ENCODE measurements around the gene SH3BP1. TPM values are rescaled to one million over a fixed set of nuclear protein-coding genes. Genes with fewer than 3 reads are reported as not detected.

Gene SH3BP1
- total and polyA plus RNA-seq, 12 donors, result 0.50 to 9.3 (median 2.0) TPM

DNA sequence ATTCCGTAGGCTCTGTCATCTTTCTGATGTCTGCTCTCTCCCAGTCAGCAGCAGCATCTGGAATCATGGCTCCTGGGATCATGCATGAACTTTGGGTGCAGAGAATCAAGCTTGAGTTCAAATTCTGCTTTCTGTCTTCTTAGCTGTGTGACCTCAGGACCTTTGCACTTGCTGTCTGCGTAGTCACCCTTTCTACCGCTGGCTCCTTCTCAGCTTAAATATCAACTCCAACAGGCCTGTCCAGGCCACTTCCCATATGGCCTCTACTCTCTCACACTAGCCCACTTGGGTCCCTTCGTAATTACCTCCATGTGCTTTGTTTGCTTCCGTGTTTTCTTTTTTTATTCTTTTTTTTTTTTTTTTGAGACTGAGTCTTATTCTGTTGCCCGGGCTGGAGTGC, 35.4 kb upstream of the SH3BP1 start:
- H3K27ac ChIP-seq, result no peak overlapping the region
- DNase-seq (no peak), ATAC-seq (no peak)
- TF ChIP-seq, protein P1, sequence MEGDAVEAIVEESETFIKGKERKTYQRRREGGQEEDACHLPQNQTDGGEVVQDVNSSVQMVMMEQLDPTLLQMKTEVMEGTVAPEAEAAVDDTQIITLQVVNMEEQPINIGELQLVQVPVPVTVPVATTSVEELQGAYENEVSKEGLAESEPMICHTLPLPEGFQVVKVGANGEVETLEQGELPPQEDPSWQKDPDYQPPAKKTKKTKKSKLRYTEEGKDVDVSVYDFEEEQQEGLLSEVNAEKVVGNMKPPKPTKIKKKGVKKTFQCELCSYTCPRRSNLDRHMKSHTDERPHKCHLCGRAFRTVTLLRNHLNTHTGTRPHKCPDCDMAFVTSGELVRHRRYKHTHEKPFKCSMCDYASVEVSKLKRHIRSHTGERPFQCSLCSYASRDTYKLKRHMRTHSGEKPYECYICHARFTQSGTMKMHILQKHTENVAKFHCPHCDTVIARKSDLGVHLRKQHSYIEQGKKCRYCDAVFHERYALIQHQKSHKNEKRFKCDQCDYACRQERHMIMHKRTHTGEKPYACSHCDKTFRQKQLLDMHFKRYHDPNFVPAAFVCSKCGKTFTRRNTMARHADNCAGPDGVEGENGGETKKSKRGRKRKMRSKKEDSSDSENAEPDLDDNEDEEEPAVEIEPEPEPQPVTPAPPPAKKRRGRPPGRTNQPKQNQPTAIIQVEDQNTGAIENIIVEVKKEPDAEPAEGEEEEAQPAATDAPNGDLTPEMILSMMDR (IDR thresholded peaks at IDR 0.05), result no peak
- peaks cover 0 to 9% (median 0%) of the 10 kb centered on the region in 7 donors for H3K27me3 ChIP-seq
- peaks cover 2 to 19% (median 14%) of the 10 kb centered on the region in 9 donors for H3K4me1 ChIP-seq
- H3K4me3 ChIP-seq, result no peak overlapping the region
- WGBS, 2 donors, result 91 to 93% methylated on average over 6 of the region's 6 CpGs
- no peaks in the 10 kb centered on the region for H3K9me3 ChIP-seq
- intact Hi-C loops (cut with DNase I), result no loop called here
- no peaks in the 10 kb centered on the region for H3K36me3 ChIP-seq

DNA sequence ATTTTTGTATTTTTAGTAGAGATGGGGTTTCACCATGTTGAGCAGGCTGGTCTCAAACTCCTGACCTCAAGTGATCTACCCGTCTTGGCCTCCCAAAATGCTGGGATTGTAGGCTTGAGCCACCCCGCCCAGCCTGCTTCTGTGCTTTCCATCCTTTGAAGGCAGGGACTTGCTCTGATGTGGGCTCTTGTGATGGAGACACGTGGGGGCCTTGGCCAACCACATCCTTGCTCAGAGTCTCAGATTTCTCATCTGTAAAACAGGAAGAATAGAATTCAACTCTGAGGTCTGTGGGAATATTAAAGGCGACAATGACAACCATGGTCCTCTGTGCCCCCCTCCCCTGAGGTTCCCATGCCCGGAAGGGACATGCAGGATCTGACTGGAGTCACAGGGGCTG, 34.6 kb upstream of the SH3BP1 start:
- H3K4me1 ChIP-seq, result peaks cover 7 to 24% (median 20%) of the 10 kb centered on the region in 9 donors
- H3K27ac ChIP-seq, result no peak overlapping the region
- H3K27me3 ChIP-seq, result peaks cover 0 to 9% (median 0%) of the 10 kb centered on the region in 7 donors
- no peak overlapping the region for H3K4me3 ChIP-seq
- 60 to 63% methylated on average over 5 of the region's 5 CpGs for WGBS, 2 donors
- no peak for ATAC-seq
- H3K36me3 ChIP-seq, result no peaks in the 10 kb centered on the region
- TF ChIP-seq, protein P1 (IDR thresholded peaks at IDR 0.05), result no peak
- no peaks in the 10 kb centered on the region for H3K9me3 ChIP-seq
- intact Hi-C loops (cut with DNase I), result no loop called here
- DNase-seq, result no peak

DNA sequence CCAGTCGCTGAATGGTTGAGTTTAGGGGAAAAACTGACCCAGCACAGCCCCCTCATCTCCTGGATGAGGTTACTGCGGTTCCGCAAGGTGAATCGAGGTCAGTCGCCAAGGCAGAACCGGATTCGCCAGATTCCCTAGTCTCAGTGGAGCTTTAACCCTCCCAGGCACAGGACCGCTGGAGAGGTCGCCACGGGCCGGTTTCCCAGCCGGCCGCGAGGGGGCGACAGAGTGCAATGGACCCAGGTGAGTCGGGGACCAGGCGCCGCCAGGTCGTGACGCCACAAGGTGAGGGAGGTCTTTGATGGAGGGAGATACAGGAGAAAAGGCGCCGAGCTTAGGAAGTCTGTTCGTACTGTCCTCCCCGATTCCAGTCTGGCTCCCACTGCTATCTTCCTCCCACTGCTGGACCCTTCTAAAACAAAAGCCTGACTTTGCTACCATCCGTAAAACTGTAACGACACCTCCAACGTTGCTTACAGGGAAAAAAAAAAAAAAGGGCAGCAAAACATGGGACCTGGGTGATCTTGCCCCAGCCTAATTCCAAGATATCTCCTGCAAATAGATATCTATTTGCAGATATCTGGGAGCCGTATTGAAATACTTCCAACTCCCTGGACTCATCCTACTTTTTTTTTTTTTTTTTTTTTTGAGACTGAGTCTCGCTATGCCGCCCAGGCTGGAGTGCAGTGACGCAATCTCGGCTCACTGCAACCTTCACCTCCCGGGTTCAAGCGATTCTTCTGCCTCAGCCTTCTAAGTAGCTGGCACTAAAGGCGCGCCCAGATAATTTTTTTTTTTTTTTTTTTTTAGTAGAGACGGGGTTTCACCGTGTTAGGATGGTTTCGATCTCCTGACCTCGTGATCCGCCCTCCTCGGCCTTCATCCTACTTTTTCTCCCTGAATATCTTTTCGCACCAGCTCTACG, 32.2 kb upstream of the SH3BP1 start:
- Histone ChIP-seq H3K27me3 (peaks cover 0 to 4% (median 0%) of the 10 kb centered on the region in 7 donors), H3K9me3 (no peaks in the 10 kb centered on the region), H3K27ac (peak overlapping the region; percentile 76 to 98 (median 95)), H3K4me1 (peaks cover 7 to 42% (median 36%) of the 10 kb centered on the region in 9 donors), H3K4me3 (peak overlapping the region in 8 of 10 donors; percentile 61 to 97 (median 84)), H3K36me3 (no peaks in the 10 kb centered on the region)
- intact Hi-C loops (cut with DNase I), result no loop called here
- TF ChIP-seq, protein P1 (IDR thresholded peaks at IDR 0.05), result peak; percentile 84 to 99 (median 97)
- WGBS, 2 donors, result 4% methylated on average over 43 to 44 of the region's 44 CpGs
- DNase-seq, result peak; percentile 78 to 84
- ATAC-seq, result peak in 6 of 8 donors; percentile 9 to 41 (median 32)

GRCh38 chr22:37607935-37608476, 31.5 kb upstream of the SH3BP1 start:
- Histone ChIP-seq H3K4me1 (peaks cover 7 to 44% (median 36%) of the 10 kb centered on the region in 9 donors), H3K27me3 (peaks cover 0 to 1% (median 0%) of the 10 kb centered on the region in 7 donors), H3K4me3 (peak overlapping the region; percentile 61 to 97 (median 84)), H3K36me3 (no peaks in the 10 kb centered on the region), H3K9me3 (no peaks in the 10 kb centered on the region), H3K27ac (peak overlapping the region; percentile 76 to 98 (median 95))
- DNase-seq (no peak), ATAC-seq (peak in 4 of 8 donors; percentile 0 to 3 (median 1))
- 2 to 3% methylated on average over 17 of the region's 17 CpGs for WGBS, 2 donors
- intact Hi-C loops (cut with DNase I), result no loop called here
- TF ChIP-seq, protein P1 (IDR thresholded peaks at IDR 0.05), result no peak

Measured in heart right ventricle (tissue), 16 donors.